GM18951 (cell line): ENCODE measurements around the gene CILP2.

ENCODE experiments used
- POLR2A ChIP-seq: IDR thresholded peaks from 4 replicates; pipeline ENCODE4 v1.6.1; 2011; ENCODE audit warnings: mild to moderate bottlenecking; ENCODE audit not compliant: insufficient read length, insufficient read depth; ENCODE audit errors: extremely low read depth
- in situ Hi-C: fragments of 300-500 bp; cut with MboI; formaldehyde crosslinking; loops from one replicate; pipeline ENCODE4 v1.12.0; 2022; ENCODE audit warnings: low sequenced_read_pairs, mixed read lengths, inconsistent platforms; ENCODE audit not compliant: unreplicated experiment

The CILP2 gene

GRCh38 chr19:19499272-19499995 is 38.6 kb upstream of the CILP2 start:
- TF ChIP-seq POLR2A = no peak
- in situ Hi-C loops = loop anchor here (25.0 kb wide), 1 partner anchor 312 kb away; the partner anchor contains the start of genes BORCS8 and RFXANK

GRCh38 chr19:19500975-19501644 is 37.0 kb upstream of the CILP2 start:
- in situ Hi-C loops = no loop called here
- TF ChIP-seq POLR2A = no peak

- no peak for TF ChIP-seq POLR2A
- in situ Hi-C loops = no loop called here
Observed at GRCh38 chr19:19501798-19502197, 36.3 kb upstream of the CILP2 start.

GRCh38 chr19:19502281-19502680 is 35.8 kb upstream of the CILP2 start:
- no peak for TF ChIP-seq POLR2A
- in situ Hi-C loops = no loop called here

GRCh38 chr19:19502808-19503602 is 35.1 kb upstream of the CILP2 start:
- in situ Hi-C loops = no loop called here
- TF ChIP-seq POLR2A = no peak

- TF ChIP-seq POLR2A = no peak
- in situ Hi-C loops = no loop called here
Observed at GRCh38 chr19:19504754-19505668, 33.1 kb upstream of the CILP2 start.

GRCh38 chr19:19505669-19506326 is 32.3 kb upstream of the CILP2 start:
- TF ChIP-seq POLR2A = no peak
- in situ Hi-C loops = no loop called here

GRCh38 chr19:19506592-19506991 is 31.5 kb upstream of the CILP2 start:
- in situ Hi-C loops = no loop called here
- TF ChIP-seq POLR2A = no peak

GRCh38 chr19:19507354-19507753 is 30.7 kb upstream of the CILP2 start:
- in situ Hi-C loops = no loop called here

GRCh38 chr19:19508217-19508616 is 29.8 kb upstream of the CILP2 start:
- in situ Hi-C loops = no loop called here
- TF ChIP-seq POLR2A = no peak

More at GRCh38 chr19:19507354-19507753, 30.7 kb upstream of the CILP2 start:
- no peak for TF ChIP-seq POLR2A

GRCh38 chr19:19510432-19510831 is 27.6 kb upstream of the CILP2 start:
- in situ Hi-C loops = no loop called here
- no peak for TF ChIP-seq POLR2A

- in situ Hi-C loops = no loop called here
- TF ChIP-seq POLR2A = no peak
Observed at GRCh38 chr19:19513682-19514081, 24.4 kb upstream of the CILP2 start.

- in situ Hi-C loops = no loop called here
- no peak for TF ChIP-seq POLR2A
Observed at GRCh38 chr19:19514215-19514657, 23.8 kb upstream of the CILP2 start.
